ENCODE data around the gene SLC1A2. TPM values are rescaled to one million over a fixed set of nuclear protein-coding genes. Genes with fewer than 3 reads are reported as not detected.
A peak's percentile ranks its signal among the peaks of the same experiment; 100 is the strongest.

SLC1A2 gene
- total RNA-seq, 1 donor from 2014 or later = 2.2 TPM

DNA sequence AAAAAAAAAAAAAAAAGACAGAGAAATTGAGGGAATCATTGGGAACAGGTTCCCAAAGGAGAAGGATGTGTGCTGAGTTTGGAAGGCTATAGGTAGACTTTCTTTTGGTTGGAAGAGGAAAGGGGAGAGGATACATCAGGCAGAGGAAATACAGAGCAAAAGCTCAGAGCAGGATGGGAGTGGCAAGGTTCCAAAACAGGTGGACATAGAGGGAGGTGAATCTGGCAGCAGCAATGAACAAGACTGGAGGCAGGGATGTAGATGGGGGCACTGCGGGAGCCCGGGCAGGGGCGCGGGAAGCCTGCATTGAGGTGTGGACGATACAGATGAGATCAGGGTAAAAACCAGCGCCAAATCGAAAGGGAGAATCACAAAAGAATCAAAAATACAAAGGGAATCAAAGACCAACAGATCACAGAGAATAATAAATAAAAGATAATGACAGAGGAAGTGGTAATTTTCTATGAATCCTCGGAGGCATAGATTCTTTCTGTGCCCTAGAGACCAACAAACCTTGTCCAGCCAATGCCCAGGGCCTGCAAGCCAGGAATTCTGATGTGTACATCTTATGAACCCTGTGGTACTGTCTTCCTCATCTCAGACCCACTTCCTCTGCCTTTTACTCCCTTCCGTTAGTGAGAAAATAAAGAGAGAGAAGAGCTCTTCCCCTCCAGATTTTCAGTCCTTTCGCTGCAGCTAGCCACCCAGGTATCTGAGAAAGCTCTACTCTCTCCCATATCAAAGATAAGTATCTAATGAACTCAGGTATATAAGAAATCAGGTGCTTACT is 70.3 kb downstream of the SLC1A2 start:
- DNase-seq = no peak

GRCh38 chr11:35347921-35348331 is 71.4 kb downstream of the SLC1A2 start:
- DNase-seq = peak; percentile 35

DNA sequence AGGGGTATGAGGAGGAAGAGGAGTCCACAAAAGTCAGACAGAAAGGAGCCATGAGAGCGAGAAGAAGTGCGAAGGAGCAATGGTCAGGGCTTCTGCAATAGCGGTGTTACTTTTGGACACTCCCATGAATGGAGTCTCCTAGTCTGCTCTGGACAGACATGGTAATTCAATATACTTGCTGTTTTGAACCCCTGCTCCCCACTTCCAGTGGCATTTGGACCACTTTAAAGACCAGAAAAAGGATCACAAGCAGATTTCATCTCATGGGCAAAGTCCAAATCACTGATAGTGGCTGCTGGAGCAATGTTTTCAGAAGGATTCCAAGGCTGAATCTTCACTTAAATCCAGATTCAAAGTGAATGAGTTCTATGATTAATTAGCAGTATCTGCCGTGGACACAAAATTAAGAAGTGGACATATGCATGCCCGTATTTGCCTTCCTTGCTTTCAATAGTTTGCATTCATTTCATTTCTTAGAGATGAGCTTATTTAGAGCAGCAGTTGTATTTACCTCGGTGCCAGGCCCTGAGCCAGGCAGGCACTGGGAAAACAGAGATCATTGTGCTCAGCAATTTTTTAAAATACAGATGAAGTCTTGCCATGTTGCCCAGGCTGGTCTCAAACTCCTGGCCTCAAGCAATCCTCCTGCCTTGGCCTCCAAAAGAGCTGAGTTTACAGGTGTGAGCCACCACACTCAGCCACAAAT is 72.0 kb downstream of the SLC1A2 start:
- DNase-seq = no peak

GRCh38 chr11:35346472-35347156 is 72.7 kb downstream of the SLC1A2 start:
- no peak for DNase-seq

GRCh38 chr11:35344681-35345574 is 74.4 kb downstream of the SLC1A2 start:
- DNase-seq = no peak

GRCh38 chr11:35343033-35343598 is 76.2 kb downstream of the SLC1A2 start:
- DNase-seq = no peak

DNA sequence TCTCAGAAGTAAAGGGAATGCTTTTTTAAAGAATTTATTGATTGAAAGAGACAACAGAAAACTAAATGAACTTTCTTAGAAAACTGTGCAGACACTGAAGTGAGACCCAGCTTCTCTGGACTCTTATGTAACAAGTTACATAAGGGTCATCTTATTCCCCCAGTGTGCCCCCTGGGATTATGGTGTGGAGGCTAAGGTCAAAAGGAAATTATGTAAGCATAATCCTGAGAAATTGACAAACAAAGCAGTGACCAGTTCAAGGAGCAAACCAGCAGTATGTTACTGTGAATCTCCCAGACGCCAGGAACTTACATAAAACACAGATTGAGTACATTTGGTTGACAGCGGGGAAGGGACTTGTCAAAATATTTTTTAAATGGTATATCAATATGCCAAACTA is 78.6 kb downstream of the SLC1A2 start:
- DNase-seq = no peak

- DNase-seq = no peak
Measured at GRCh38 chr11:35340071-35340470, 79.3 kb downstream of the SLC1A2 start.

- no peak for DNase-seq
Measured at GRCh38 chr11:35338921-35339320, 80.4 kb downstream of the SLC1A2 start.

GRCh38 chr11:35337914-35338305 is 81.4 kb downstream of the SLC1A2 start:
- no peak for DNase-seq

- no peak for DNase-seq
Measured at GRCh38 chr11:35337136-35337913, 82.0 kb downstream of the SLC1A2 start.

GRCh38 chr11:35336726-35337125 is 82.6 kb downstream of the SLC1A2 start:
- DNase-seq = no peak

DNA sequence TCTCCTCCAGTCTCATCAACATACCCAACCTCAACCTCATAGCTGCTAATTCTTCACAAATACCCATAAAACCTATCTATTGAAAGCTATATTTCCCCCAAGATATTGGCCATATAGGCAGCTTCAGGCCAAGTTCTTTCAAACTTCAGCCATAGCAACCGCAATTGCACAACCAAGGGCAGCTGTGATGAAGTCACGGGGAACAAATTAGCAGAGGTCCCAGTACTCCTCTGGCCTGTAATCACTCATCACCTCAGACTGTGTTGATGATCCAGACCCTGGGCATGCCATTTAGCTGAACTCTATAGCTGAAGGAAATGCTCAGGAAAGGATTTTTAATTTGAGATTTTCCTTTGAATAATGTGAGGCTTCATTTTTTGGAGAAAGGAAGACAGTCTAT is 84.1 kb downstream of the SLC1A2 start:
- DNase-seq = no peak

- no peak for DNase-seq
Measured at GRCh38 chr11:35334385-35335090, 84.8 kb downstream of the SLC1A2 start.

DNA sequence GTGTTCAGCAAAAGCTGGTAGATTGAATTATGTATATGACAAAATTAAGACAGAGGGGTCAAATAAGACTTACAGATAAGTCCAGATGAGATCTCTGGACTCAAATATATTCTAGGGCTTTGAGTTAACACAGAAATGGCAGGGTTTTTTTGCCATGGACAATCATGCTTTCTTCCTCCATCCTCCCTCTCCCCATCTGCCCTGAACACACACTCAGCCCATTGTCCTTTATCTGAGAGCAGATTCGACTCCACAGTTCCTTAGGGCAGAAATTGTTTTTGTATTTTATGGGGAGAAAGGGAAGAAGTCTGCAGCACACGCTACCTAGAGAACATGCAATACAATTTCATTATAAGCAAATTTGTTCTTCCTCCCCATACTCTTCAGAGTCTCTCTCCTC is 86.8 kb downstream of the SLC1A2 start:
- no peak for DNase-seq

GRCh38 chr11:35330931-35331330 is 88.4 kb downstream of the SLC1A2 start:
- no peak for DNase-seq

DNA sequence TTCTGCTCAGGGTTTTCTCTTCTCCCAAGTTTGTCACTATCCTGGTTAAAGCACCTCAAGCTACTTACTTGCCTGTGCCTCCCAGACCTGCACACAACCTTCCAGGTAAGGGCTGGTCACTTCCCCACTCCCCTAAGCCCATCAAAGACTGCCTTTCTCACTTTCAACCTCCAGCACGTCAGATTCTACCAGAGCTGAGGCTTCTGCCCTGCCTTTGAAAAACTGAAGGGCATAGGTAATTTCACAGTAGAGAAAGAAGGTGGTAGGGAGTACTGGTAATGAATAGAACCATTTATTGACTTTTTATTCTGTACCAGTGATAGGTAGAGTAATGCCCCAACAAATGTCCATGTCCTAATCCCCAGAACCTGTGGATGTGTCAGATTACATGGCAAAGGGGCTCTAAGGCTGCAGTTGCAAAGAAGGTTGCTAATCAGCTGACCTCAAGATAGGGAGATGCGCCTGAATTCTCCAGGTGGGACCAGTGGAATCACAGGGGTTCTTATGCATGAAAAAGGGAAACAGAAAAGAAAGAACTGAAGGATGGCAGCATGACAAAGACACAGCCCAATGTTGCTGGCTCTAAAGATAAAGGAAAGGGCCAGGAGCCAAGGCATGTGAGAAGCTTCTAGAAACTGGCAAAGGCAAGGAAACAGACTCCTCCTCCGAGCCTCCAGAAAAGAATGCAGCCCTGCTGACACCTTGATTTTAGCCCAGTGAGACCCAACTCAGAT is 89.0 kb downstream of the SLC1A2 start:
- DNase-seq = no peak

DNA sequence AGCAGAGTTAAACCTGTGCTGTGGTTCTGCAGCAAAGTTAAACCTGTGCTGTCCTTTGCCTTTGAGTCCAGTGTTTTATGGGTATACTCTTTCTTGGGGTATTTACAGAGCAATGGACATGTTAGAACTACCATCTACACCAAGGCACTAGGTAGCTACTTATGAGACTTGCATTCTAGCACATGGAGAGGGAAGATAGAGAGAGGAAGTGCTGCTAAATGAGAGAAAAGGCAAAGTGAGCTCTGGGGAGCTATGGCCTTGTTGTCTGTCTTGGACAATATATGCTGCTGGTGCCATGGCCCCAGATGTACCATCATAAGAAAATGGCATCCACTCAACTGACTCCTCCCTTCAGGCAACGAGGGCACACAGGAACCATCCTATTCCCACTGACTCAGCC is 91.5 kb downstream of the SLC1A2 start:
- no peak for DNase-seq

- DNase-seq = peak; percentile 49
Measured at GRCh38 chr11:35326266-35326879, 93.0 kb downstream of the SLC1A2 start.
